GM18909 (cell line): Measurements from ENCODE around the gene TOM1L2.

Experiments
- ATAC-seq: cut with Tn5 transposase; IDR thresholded peaks from one replicate; pipeline ENCODE4 v1.9.1; 2021; ENCODE audit warnings: mild to moderate bottlenecking; ENCODE audit not compliant: unreplicated experiment, poor library complexity

Gene TOM1L2

DNA sequence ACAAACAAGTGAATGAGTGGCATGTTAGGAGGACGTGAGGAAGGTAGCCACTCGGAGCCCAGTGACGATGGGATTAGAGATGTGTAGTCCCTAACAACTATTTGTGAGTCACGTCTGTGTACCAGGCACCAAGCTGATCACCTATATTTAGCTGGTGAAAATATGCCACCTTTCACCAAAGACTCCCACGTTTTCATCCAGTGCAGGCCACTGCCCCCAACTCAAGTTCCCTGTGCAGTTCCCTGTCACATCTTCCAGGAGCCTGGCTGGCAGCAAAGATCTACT, 67.2 kb downstream of the TOM1L2 start:
- no peak for ATAC-seq

DNA sequence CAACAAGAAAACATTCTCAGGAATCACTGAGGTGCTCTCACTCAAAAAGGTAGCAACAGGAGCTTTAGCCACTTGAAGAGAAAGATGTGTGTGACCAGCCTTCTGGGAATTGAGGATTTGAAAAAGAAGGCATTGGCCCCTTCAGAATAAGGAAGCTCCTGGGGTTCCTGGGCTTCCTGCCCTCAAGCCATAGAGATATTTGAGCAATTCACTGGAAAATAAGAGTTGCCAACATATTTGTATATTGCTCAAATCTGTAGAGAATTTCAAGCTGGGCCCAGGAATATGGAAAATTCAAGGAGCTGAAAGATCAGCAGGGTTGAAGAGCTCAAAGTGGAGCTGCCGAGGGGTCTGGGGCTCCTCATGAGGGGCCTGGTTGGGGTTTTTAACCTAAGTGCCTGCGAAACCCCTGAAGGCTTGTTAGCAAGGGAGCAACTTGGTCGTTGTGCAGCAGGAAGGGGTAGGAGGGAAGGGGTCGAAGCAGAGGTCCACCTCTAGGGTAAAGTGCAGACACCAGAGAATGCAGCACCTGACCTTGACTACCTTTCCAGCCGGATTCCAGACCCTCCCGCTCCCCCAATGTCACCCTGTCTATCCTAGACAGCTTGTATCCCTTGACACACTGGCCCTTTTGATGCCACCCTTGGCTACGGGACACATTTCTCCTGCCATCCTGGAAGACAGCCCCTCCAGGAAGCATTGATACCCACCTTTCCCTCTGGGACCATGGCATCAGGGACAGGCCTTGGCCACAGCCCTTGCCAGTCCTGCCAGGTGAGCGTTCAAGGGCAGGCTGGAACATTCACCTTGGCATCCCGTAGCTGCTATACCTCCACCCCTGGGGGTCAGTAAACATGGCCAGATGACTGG, 67.8 kb downstream of the TOM1L2 start:
- ATAC-seq = no peak

DNA sequence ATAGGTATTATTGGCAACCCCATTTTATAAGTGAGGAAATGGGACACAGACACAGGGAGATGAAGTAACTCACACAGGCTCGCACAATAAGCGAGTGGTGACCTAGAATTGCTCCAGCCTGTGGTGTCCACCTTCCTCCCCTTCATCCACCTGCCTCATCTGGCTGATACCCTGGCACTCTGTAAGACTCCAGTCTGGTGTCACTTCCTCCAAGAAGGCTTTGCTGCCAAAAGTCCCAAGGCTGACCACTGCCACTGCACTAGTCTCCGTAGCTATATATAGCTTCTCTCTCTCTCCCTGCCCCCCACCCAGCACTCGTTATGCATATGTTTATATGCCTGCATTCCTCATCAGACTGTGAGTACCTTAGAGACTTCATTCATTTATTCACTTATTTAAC, 69.3 kb downstream of the TOM1L2 start:
- ATAC-seq = no peak

DNA sequence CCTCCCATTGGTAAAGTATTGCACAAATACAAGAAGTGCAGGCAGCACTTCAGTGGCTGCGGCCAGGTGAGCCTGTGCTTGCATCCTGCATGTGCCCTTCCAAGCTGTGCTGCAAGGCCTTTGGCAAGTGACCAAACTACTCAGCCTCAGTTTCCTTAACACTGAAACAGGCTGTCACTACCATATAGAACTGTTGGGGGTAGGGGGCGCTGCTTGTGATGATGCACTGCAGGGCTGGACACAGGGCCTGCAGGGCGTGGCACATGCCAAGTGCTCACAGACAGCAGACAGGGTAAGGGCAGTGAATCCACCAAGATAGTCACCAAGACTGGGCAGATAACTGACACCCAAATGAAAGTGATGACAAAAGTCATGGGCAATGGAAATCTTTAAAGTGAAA, 69.8 kb downstream of the TOM1L2 start:
- ATAC-seq = no peak

DNA sequence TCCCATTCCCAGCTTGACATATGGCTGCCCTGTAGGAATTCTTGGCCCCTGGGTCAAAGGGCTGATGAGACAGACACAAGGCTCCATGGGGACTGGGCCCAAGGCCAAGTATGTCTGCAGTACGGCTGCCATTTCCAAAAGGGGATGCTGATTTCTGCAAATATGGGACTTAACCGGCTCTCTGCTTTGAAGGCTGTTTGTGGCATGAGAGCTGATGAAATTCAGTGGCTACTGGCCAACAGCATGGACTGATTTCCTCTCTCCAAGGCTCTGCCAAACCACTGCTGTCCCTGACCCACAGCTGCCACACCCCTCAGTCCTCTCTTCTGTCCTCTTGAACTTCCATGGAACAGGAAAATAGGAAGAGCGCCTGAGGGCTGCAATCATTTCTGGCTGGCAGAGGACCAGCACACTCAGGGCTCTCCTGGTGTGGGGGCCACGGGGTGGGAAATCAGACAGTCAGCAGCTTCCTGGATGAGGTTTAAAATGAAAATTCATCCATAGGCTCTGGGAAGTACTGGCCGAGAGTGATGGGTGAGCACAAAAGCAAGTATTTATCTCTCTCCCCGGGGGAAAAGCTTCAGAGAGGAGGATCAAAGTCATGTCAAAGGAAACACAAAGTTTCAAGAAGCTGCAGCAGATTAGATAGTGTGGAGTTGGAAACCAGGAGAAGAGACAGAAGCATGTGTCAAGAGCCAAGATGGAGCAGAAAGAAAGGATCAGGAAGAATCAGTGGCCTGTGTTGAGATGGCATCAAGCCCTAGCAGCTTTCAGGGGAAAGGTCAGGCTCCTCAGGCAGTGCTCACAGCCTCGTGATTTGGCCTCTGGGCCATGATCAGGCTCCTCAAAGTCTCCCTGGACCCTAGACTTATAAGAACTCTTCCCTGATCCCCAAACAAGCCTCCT, 71.3 kb downstream of the TOM1L2 start:
- no peak for ATAC-seq

DNA sequence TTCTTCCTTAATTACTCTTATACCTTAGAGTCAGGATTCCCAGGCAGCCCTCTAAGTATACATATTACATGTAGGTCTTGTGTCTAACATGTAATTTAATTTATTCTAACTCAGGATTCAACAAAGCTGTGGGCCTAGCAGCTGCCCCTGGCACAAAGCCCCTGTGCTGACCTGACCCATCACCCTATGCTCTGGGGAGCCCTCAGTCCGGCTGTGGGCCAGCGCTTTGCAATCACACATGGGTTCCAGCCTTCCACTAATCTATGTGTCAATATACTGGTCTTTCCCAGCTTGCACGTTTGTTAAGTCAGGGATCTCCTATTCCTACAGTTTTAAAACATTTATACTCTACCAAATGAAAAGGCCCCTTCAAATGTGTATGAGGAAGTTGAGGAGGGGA, 72.7 kb downstream of the TOM1L2 start:
- no peak for ATAC-seq

DNA sequence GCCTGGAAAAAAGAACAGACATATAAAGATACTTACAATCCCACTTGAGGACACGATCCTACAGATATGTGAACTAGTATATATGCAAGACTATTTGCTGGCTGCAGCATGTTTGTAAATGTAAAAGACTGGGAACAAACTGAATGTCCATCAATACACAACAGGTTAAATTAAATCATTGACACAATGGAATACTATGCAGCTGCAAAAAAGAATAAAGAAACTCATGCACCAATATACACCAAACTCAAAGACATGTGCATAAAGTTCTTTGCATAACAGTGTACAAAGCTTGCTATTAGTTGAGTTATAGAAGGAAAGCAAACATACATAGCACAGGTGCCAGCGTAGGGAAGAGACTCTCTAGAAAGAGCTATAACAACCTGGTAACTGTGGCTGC, 73.5 kb downstream of the TOM1L2 start:
- no peak for ATAC-seq

DNA sequence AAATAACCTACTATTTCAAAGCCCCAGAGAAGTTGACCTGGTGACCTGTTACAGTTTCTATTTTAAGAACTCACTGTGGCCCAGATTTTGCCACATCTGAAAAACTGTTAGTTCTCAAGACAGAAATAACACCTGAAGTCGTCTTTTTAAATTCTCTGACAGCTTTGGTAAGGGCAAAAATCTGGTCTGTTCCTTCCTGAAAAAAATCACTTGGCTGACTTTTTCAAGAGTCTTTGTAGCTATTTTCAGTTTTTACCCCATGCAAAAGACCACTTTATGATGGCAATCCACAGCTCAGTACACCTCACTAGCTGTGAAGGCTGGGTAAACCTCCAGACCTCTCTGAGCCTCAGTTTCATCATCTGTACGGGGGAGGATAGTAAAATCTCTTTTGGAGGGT, 74.8 kb downstream of the TOM1L2 start:
- ATAC-seq = no peak

DNA sequence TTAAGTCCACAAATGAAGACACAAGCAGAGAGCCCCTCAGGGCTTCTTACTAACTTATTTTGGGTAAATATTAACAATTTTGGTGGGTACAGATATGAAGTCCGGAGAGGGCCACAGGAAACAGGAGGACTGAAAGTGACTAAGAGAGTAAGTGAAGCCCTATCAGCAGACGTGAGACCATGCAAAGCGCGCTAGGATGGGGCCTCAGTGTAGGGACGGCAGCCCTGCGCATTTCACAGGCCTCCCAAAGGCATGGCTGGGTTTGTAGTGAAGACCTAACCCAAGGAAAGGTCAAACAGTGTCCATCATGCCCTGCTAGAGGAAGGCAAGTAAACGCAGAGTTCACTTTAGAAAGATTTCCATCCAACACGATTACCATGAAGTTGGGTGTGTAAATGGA, 75.5 kb downstream of the TOM1L2 start:
- ATAC-seq = peak; percentile 49

DNA sequence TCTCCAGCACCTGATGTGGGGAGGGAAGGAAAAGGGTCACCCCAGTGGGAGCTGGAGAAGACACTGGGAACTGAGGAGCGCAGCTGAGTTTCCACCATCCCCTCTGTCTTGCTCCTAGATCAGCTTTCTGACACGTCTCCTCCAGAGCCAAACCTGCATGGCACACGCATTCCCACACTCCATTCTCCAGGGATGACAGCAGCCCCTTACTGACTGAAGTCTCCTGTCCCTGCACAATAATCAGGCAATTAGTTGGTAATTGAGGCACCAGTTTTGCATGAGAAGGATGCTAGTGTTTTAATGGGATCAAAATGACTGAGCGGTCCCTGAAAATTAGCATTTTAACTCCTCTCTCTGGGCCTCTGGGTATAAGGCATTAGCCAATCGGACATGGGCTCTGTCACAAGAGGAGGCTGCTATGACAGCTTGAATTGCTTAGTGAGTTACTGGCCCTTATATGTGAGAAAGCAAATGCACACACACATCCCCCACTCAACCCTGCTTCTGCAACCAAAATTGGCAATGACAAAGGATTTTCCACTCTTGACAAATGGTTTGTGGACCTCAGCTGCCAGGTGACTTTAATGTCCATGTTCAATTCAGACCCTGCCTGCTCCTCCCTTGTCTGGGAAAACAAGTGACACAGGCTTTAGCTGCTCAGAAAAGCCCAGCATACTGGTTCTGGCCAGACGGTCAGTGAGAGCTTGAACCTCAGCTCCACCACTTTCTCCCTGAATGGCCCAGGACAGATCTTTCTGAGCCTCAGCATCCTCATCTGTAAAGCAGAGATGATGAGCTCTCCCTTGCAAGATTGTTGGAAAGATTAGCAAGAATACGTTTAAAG, 78.2 kb downstream of the TOM1L2 start:
- no peak for ATAC-seq

DNA sequence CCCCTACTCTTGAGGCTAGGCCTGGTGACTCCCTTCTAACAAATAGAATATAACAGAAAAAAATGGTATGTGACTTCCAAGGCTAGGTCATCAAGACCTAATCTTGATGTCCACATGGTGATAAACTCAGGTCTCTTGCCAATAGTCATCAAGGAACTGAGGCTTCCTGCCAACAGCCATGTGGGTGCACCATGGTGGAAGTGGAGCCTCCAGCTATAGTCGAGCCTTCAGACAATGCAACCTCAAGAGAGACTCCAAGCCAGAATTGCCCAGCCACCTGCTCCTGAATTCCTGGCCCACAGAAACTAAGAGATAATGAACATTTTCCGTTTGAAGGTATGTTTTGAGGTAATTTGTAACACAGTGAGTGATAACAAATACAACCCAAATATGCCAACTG, 79.5 kb downstream of the TOM1L2 start:
- ATAC-seq = no peak

DNA sequence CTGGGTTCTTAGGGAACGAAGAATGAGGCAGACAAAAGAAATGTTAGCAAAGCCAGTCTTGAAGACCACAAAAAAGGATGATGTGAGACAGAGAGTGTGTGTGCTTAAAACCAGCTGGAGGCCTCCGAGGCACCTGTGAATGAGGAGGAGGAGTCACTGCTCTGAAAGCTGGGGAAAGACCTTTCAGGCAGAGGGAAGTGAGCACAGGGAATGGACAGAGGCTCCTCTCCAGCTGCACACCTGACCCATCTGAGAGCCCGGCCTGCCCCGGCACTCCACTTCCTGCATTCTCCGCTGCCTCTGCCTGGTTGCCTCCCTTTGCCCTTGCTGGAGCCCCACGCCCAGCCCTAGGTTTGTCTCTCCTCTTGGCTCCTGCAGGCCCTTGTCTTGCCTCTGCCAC, 80.2 kb downstream of the TOM1L2 start:
- no peak for ATAC-seq

DNA sequence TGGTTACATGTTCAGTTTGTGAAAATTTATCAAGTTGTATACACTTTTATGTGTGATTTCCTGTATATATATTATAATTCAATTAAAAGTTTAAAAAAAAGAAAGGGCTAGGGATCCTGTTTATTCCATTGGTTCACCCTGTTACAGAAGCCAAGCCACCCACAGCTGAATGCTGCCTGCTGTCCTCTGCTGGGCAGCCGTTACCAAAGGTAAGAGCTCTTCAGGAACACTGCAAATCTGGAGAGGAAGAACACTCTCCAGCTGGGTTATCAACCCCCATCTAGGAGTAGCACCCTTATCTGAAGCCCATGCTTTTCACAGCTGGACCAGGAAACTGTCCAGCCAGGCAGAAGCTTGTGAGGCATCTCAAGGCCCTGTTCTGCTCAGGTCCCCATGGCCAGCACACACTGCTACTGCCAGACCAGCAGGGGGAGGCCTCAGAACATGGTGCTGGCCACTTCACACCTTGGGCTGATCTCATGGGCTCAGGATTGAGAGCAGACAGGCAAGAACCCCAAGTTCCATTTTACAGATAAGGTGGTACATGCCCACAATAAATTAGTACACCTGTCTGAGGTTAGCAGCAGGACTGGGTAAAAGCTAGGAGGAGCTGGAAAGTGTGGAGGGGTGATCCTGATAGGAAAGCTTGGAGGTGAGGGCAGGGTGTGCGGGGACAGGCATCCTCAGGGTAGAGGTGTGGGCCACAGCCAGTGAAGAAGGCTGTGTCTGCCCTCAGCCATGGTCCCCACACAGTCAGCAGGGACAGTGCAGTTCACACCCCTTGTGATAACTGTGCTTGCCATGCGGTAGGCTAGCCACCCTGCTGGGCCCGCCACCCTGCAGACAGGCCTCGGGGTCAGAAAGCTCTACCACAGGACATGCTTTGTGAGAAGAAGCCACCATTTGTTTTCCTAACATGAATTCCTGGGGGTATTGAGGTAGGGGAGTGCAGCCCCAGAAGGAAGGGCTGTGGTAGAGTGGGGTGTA, 81.1 kb downstream of the TOM1L2 start:
- no peak for ATAC-seq

DNA sequence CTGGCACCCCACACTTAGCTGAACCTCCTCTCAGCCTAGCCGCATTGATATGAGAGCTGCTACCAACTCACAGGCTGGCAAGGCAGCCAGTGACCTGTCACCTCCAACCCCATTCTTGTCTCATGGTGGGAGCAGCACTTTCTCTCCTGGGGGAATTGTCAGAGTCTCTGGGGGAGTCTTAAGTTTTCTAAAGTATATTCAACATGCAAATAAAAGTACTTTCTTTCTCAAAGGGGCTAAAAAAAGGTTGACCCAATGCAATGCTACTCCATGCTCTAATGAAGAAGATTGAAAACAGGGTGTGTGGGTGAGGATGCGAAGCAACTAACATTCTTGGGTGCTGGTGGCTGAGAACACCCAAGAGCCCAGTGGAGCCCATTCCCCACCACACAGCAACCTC, 82.3 kb downstream of the TOM1L2 start:
- no peak for ATAC-seq

DNA sequence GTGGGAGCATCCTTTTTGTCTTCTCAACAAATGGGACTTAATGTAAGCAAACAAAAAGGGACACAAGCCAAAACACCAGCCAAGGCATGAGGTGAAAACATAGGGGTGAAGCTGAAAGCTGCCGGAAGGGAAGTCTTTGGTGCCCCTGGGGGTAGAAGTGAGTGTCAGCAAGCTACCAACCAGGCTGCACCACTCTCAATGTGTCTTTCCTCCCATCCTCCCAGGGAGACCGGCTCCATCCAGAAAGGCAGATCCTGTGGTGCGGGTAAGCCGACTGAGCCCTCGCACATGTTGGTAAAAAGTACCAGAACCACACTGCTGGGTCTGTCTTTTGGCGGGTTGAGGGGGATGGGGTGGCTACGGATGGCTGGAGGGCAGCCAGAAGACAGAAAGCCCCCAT, 83.4 kb downstream of the TOM1L2 start:
- no peak for ATAC-seq

DNA sequence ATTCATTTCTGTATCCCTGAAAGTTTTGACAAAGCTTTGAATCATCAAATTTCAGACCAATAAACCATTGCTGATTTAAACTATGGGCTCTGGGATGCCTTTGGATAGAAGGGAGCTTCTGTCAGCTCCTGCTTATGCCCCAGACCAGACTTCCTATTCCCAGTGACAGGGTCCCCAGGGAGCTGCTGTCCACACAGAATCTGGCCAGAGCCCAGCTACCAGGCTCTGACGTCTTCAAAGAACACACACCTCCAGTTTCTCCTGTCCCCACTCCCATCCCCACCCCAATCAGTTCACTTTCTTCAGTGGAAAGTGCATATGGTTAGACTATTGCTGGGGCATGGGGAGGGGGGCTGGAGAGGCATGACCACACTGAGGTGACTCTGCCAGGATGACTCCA, 83.8 kb downstream of the TOM1L2 start:
- no peak for ATAC-seq

DNA sequence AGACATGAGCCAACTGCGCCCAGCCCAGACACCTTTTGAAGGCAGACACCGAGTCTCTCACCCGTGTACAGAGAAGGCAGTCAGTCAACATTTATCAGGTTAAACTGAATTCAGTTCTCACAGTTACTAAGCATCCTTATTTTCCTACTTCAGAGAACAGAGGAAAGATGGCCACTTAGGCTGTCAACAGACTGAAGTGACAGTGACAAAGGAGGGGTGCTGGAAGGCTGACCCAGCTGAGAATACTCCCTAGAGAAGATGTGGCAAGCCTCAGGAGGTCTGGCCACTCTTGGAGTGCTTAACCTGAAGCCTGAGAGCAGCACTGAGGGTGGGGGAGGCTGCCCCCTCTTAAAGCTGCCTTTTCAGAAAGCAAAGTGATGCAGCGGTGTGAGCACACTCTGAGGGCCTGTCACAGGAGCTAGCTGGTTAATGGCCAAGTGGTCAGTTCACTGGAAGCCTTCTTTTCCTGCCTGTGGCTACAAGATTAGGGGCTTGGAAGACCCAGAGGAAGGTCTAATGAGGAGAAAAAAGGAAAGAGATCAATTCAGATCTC, 84.4 kb downstream of the TOM1L2 start:
- no peak for ATAC-seq

DNA sequence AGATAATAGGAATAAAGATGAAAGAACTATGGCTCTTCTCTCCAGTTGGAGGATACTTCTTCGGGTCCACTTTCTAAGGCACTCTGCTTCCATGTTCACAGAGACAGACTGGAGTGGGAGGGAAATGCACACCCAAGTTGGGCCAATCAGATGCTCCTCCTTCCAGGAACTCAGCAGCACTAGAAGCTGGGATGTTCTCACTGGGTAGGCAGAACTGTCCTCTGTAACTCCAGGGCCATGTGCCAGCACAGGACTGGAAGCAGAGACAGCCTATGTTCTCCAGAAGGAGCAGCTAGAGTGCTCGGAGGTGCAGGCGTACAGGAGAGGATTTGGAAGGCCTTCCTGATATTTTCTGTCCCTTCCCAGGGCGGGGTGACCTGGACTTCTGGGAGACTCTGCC, 85.5 kb downstream of the TOM1L2 start:
- ATAC-seq = no peak

DNA sequence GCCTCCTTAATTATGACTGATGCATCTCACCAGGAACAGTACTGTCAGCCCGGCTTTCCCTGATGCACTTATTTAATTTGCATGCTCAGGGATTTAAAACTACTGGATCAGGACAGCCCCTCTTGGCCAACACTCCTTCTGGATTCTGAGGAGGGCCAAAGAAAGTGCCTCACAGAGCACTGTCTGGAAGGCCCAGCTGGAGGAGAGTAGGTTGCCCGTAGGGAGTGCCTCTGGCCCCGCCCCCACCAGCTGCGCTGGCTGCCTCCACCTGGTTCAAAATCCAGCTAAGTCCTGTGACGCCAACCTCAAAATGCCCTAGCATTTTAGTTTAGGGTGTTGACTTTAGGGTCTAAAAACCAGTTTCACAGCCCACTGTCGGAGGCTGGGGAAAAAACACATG, 86.0 kb downstream of the TOM1L2 start:
- no peak for ATAC-seq
